Prostate gland (tissue), 2 donors: ENCODE data around the gene MUC5AC. TPM values are rescaled to one million over a fixed set of nuclear protein-coding genes. Genes with fewer than 3 reads are reported as not detected.

Experiments
- DNase-seq: peaks from one replicate; pipeline ENCODE4 v3.0.0-alpha.2; 2019; ENCODE audit warnings: low spot score
- H3K27ac ChIP-seq, 2 donors: fragments of 200-600 bp; sonication (generic); 2 replicates each; pipeline ENCODE4 v1.5.1; 2017 to 2019
- H3K27me3 ChIP-seq: fragments of 200-600 bp; sonication (generic); replicated peaks from 2 replicates; pipeline ENCODE4 v1.5.1; 2019; ENCODE audit not compliant: insufficient read depth
- H3K36me3 ChIP-seq, 2 donors: fragments of 200-600 bp; sonication (generic); 1 replicate in 1 of 2; 2 replicates in 1 of 2; pipeline versions ENCODE4 v1.5.1 to v1.8.1; 2017 to 2019
- H3K4me1 ChIP-seq: fragments of 200-600 bp; sonication (generic); replicated peaks from 2 replicates; pipeline ENCODE4 v1.5.1; 2019
- H3K4me3 ChIP-seq, 2 donors: fragments of 200-600 bp; sonication (generic); 2 replicates each; pipeline ENCODE4 v1.5.1; 2017 to 2019
- H3K9me3 ChIP-seq: fragments of 200-600 bp; sonication (generic); 2 replicates; pipeline ENCODE4 v1.5.1; 2017
- CTCF ChIP-seq, 4 experiments: fragments of 200-600 bp in 2 of 4; fragments of 450-650 bp in 2 of 4; sonication (generic) in 2 of 4; IDR thresholded peaks; 1 replicate in 3 of 4; 2 replicates in 1 of 4; pipeline ENCODE4 v1.5.1; 2016 to 2019; ENCODE audit warnings: antibody characterized with exemption in 4 of 4, mild to moderate bottlenecking in 2 of 4, moderate library complexity in 2 of 4
- POLR2A ChIP-seq: fragments of 450-650 bp; IDR thresholded peaks from one replicate; pipeline ENCODE4 v1.6.1; 2016; ENCODE audit warnings: antibody characterized with exemption, mild to moderate bottlenecking
- POLR2AphosphoS5 ChIP-seq: sonication (generic); formaldehyde crosslinking; IDR thresholded peaks from one replicate; pipeline ENCODE4 v1.6.1; 2017; ENCODE audit warnings: antibody characterized with exemption
- WGBS: methylation state at CpG from one replicate; pipeline ENCODE4 v1.1.5; 2018; 5-methylcytosine and 5-hydroxymethylcytosine counted together
- intact Hi-C: fragments of 100-400 bp; cut with DNase I; formaldehyde crosslinking; loops from one replicate; pipeline ENCODE4 v1.14.2; 2022
- total RNA-seq, 2 donors: library from RNA; depleted of rRNA; stranded (reverse); fragments of >200 nt; gene quantifications; one replicate each; pipeline ENCODE4 v1.1.0, GENCODE V29; 2016

The MUC5AC gene
- total RNA-seq, 2 donors from 2014 or later = 0.05 to 0.45 TPM

GRCh38 chr11:1192741-1193325 is 35.1 kb downstream of the MUC5AC start:
- Histone ChIP-seq H3K4me3 (no peak overlapping the region), H3K27me3 (peaks cover 12% of the 10 kb centered on the region), H3K36me3 (no peaks in the 10 kb centered on the region), H3K9me3 (no peaks in the 10 kb centered on the region), H3K27ac (no peak overlapping the region), H3K4me1 (no peaks in the 10 kb centered on the region)
- intact Hi-C loops = no loop called here
- no peak for DNase-seq
- WGBS = 81% methylated on average over 17 of the region's 17 CpGs
- TF ChIP-seq POLR2AphosphoS5 (no peak), CTCF (IDR thresholded peaks at IDR 0.05) (no peak), POLR2A (no peak)

DNA sequence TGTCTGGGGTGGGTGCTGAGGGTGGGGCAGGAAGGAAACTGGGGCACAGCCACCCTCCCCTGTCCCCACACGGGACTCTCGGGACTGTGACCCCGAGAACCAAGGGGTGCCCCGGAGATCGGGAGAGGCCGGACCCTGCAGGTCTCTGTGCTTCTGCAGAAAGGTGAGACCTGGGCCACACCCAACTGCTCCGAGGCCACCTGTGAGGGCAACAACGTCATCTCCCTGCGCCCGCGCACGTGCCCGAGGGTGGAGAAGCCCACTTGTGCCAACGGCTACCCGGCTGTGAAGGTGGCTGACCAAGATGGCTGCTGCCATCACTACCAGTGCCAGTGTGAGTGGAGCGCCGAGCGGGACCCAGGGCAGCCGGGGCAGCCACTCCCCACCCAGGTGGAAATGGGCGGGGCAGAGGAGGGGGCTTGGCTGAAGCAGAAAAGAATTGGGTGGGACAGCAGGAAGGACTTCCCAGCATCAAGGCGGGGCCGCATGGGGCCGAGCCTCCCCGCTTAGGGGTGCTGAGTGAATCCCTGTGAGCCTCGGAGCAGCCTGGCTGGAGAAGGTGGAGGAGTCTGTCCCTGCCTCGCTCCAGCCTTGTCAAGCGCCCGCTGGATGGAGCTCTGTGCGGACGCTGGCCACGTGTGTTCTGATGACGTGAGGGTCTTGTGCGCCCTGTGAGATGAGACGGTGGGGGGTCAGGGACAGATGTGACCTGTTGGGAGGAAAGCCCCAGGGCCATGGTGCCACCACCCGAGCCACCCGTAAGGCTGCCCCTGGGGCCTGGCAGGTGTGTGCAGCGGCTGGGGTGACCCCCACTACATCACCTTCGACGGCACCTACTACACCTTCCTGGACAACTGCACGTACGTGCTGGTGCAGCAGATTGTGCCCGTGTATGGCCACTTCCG is 35.8 kb downstream of the MUC5AC start:
- Histone ChIP-seq H3K27ac (no peak overlapping the region), H3K4me3 (no peak overlapping the region), H3K36me3 (no peaks in the 10 kb centered on the region), H3K4me1 (no peaks in the 10 kb centered on the region), H3K27me3 (peaks cover 12% of the 10 kb centered on the region), H3K9me3 (no peaks in the 10 kb centered on the region)
- 88% methylated on average over 37 of the region's 43 CpGs for WGBS
- DNase-seq = no peak
- intact Hi-C loops = no loop called here
- TF ChIP-seq POLR2AphosphoS5 = no peak
- no peak for TF ChIP-seq POLR2A
- no peak for TF ChIP-seq CTCF (IDR thresholded peaks at IDR 0.05)

DNA sequence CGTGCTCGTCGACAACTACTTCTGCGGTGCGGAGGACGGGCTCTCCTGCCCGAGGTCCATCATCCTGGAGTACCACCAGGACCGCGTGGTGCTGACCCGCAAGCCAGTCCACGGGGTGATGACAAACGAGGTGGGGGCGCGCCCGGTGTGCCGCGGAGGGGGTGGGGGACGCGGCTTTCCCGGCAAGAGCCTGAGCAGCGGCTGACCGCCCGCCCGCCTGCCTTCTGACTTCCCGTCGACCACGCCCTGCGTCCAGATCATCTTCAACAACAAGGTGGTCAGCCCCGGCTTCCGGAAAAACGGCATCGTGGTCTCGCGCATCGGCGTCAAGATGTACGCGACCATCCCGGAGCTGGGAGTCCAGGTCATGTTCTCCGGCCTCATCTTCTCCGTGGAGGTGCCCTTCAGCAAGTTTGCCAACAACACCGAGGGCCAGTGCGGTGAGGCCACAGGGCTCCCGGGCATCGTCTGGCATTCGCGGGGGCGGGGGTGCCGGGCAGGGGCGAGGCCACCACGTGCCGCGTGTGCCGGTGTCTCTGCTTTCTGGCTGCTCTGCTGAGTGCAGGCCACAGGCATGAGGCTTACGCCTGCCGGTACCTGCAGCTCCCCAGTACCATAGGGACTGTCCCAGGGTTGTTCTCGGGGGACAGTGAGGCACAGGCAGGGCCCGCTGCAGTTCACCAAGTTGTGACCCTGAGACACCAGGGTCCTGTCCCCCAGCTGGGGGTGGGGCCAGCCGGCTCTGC is 36.7 kb downstream of the MUC5AC start:
- H3K27ac ChIP-seq = no peak overlapping the region
- H3K27me3 ChIP-seq = peaks cover 12% of the 10 kb centered on the region
- H3K4me3 ChIP-seq = no peak overlapping the region
- intact Hi-C loops = no loop called here
- 95% methylated on average over 59 of the region's 59 CpGs for WGBS
- no peaks in the 10 kb centered on the region for H3K9me3 ChIP-seq
- TF ChIP-seq CTCF (IDR thresholded peaks at IDR 0.05) = no peak
- TF ChIP-seq POLR2AphosphoS5 = no peak
- no peak for TF ChIP-seq POLR2A
- H3K4me1 ChIP-seq = peaks cover under 1% of the 10 kb centered on the region
- H3K36me3 ChIP-seq = no peaks in the 10 kb centered on the region
- no peak for DNase-seq

GRCh38 chr11:1194977-1195681 is 37.4 kb downstream of the MUC5AC start:
- Histone ChIP-seq H3K4me3 (no peak overlapping the region), H3K36me3 (no peaks in the 10 kb centered on the region), H3K27ac (no peak overlapping the region), H3K27me3 (peaks cover 12% of the 10 kb centered on the region), H3K4me1 (peaks cover 7% of the 10 kb centered on the region), H3K9me3 (no peaks in the 10 kb centered on the region)
- WGBS = 87% methylated on average over 32 of the region's 32 CpGs
- intact Hi-C loops = loop anchor here (5.0 kb wide), 1 partner anchor 387 kb away; no protein-coding TSS in a partner anchor
- DNase-seq = no peak
- TF ChIP-seq CTCF (IDR thresholded peaks at IDR 0.05) (no peak), POLR2A (no peak), POLR2AphosphoS5 (no peak)
